Osteoblast (primary cell): ENCODE measurements around the gene PCYOX1L. TPM values are rescaled to one million over a fixed set of nuclear protein-coding genes. Genes with fewer than 3 reads are reported as not detected.

Source experiments
- DNase-seq: peaks from one replicate; pipeline ENCODE4 v3.0.0; 2011; ENCODE audit warnings: low spot score, mixed read lengths; ENCODE audit not compliant: insufficient read length; ENCODE audit errors: missing footprints
- H2AFZ ChIP-seq: 2 replicates; pipeline ENCODE4 v1.6.0; 2011; ENCODE audit warnings: mild to moderate bottlenecking, low read length
- H3K27ac ChIP-seq: 2 replicates; pipeline ENCODE4 v1.5.1; 2011; ENCODE audit warnings: mild to moderate bottlenecking, low read depth, low read length, moderate library complexity
- H3K27me3 ChIP-seq: 2 replicates; pipeline ENCODE4 v1.6.0; 2012; ENCODE audit warnings: mild to moderate bottlenecking, control low read depth, inconsistent platforms, low read length, moderate library complexity; ENCODE audit not compliant: insufficient read depth
- H3K36me3 ChIP-seq: 2 replicates; pipeline ENCODE4 v1.5.1; 2011; ENCODE audit warnings: mild to moderate bottlenecking, low read length, control low read depth, moderate library complexity; ENCODE audit not compliant: insufficient read depth
- H3K4me1 ChIP-seq: 2 replicates; pipeline ENCODE4 v1.5.1; 2011; ENCODE audit warnings: mild to moderate bottlenecking, low read length, control low read depth, moderate library complexity; ENCODE audit not compliant: insufficient read depth
- H3K4me2 ChIP-seq: 2 replicates; pipeline ENCODE4 v1.6.0; 2011; ENCODE audit warnings: mild to moderate bottlenecking, low read length; ENCODE audit not compliant: insufficient read depth
- H3K4me3 ChIP-seq: fragments of 200-600 bp; sonication (generic); 3 replicates; pipeline ENCODE4 v1.5.1; 2012; ENCODE audit warnings: mild to moderate bottlenecking, low read length, inconsistent platforms; ENCODE audit not compliant: insufficient read depth
- H3K79me2 ChIP-seq: 2 replicates; pipeline ENCODE4 v1.6.0; 2012; ENCODE audit warnings: mild to moderate bottlenecking, low read length, control low read depth, inconsistent platforms; ENCODE audit not compliant: insufficient read depth
- H3K9me3 ChIP-seq: 2 replicates; pipeline ENCODE4 v1.5.1; 2011; ENCODE audit warnings: low read depth, low read length, control low read depth
- H4K20me1 ChIP-seq: 2 replicates; pipeline ENCODE4 v1.6.0; 2012; ENCODE audit warnings: mild to moderate bottlenecking, low read length, control low read depth; ENCODE audit not compliant: insufficient read depth
- CTCF ChIP-seq: IDR thresholded peaks from 2 replicates; pipeline ENCODE4 v1.5.1; 2011; ENCODE audit warnings: mild to moderate bottlenecking, low read depth, low read length, moderate library complexity; ENCODE audit errors: extremely low read depth
- total RNA-seq: library from RNA; depleted of rRNA; stranded (reverse); fragments of >200 nt; gene quantifications from 2 replicates; pipeline ENCODE4 v1.2.3, GENCODE V29; 2012

The PCYOX1L gene
- total RNA-seq: 4.3 and 4.7 TPM in 2 replicates

- Histone ChIP-seq H2AFZ (peak within 1 kb of the TSS; percentile 79), H3K4me1 (peaks cover 13% of the 10 kb centered on the region), H3K4me2 (peak within 1 kb of the TSS; percentile 92), H3K27ac (peak within 1 kb of the TSS; percentile 38), H3K9me3 (no peaks in the 10 kb centered on the region), H3K27me3 (no peaks in the 10 kb centered on the region), H3K36me3 (peaks cover 9% of the 10 kb centered on the region), H3K79me2 (no peaks in the 10 kb centered on the region), H3K4me3 (peak within 1 kb of the TSS; percentile 87), H4K20me1 (no peaks in the 10 kb centered on the region)
- peak; percentile 99 for DNase-seq
- TF ChIP-seq CTCF: no peak
These were observed at the start of gene PCYOX1L for GRCh38 chr5:149357370-149358293. PCYOX1L (plus strand) TSS chr5:149358046; CDS start chr5:149358069, 23 bp downstream.

GRCh38 chr5:149309354-149309753 is 48.5 kb upstream of the PCYOX1L start:
- TF ChIP-seq CTCF: no peak
- Histone ChIP-seq H3K4me3 (no peak overlapping the region), H3K79me2 (no peaks in the 10 kb centered on the region), H3K36me3 (no peaks in the 10 kb centered on the region), H3K4me1 (no peaks in the 10 kb centered on the region), H3K9me3 (no peaks in the 10 kb centered on the region), H2AFZ (no peak overlapping the region), H3K4me2 (no peak overlapping the region), H3K27ac (no peak overlapping the region), H3K27me3 (no peaks in the 10 kb centered on the region), H4K20me1 (no peaks in the 10 kb centered on the region)
- no peak for DNase-seq

- Histone ChIP-seq H3K4me3 (no peak overlapping the region), H2AFZ (no peak overlapping the region), H4K20me1 (no peaks in the 10 kb centered on the region), H3K9me3 (no peaks in the 10 kb centered on the region), H3K4me2 (no peak overlapping the region), H3K79me2 (no peaks in the 10 kb centered on the region), H3K27ac (no peak overlapping the region), H3K4me1 (no peaks in the 10 kb centered on the region), H3K36me3 (no peaks in the 10 kb centered on the region), H3K27me3 (no peaks in the 10 kb centered on the region)
- TF ChIP-seq CTCF: no peak
- DNase-seq: no peak
These were observed 47.4 kb upstream of the PCYOX1L start for GRCh38 chr5:149310488-149310887.

GRCh38 chr5:149310947-149311658 is 46.7 kb upstream of the PCYOX1L start:
- no peak overlapping the region for H2AFZ ChIP-seq
- no peaks in the 10 kb centered on the region for H3K4me1 ChIP-seq
- H4K20me1 ChIP-seq: no peaks in the 10 kb centered on the region
- H3K79me2 ChIP-seq: no peaks in the 10 kb centered on the region
- no peak overlapping the region for H3K27ac ChIP-seq
- H3K27me3 ChIP-seq: no peaks in the 10 kb centered on the region
- no peak overlapping the region for H3K4me2 ChIP-seq
- no peaks in the 10 kb centered on the region for H3K36me3 ChIP-seq
- no peaks in the 10 kb centered on the region for H3K9me3 ChIP-seq
- peak; percentile 84 for DNase-seq
- H3K4me3 ChIP-seq: no peak overlapping the region
- no peak for TF ChIP-seq CTCF
